Liver (tissue), 9 donors: ENCODE data around the gene PLIN4. TPM values are rescaled to one million over a fixed set of nuclear protein-coding genes. Genes with fewer than 3 reads are reported as not detected.

Source experiments
- DNase-seq: peaks from one replicate; pipeline ENCODE4 v3.0.0-alpha.2; 2017; ENCODE audit warnings: low spot score
- H3K27ac ChIP-seq, 2 donors: one replicate each; pipeline ENCODE4 v1.7.0; 2013; ENCODE audit warnings: inconsistent platforms in 2 of 2, low read length in 2 of 2, control low read depth in 1 of 2, low read depth in 1 of 2, mild to moderate bottlenecking in 1 of 2
- H3K27me3 ChIP-seq, 4 donors: one replicate each; pipeline versions ENCODE4 v1.6.1 to v1.7.0; 2013; ENCODE audit warnings: low read length in 3 of 4, inconsistent platforms in 1 of 4, mild to moderate bottlenecking in 1 of 4, moderate library complexity in 1 of 4; ENCODE audit not compliant: control insufficient read depth in 4 of 4, insufficient read depth in 4 of 4
- H3K36me3 ChIP-seq, 4 donors: one replicate each; pipeline versions ENCODE4 v1.6.1 to v1.7.0; 2013; ENCODE audit warnings: low read length in 3 of 4, mild to moderate bottlenecking in 3 of 4, low read depth in 1 of 4, moderate library complexity in 1 of 4; ENCODE audit not compliant: control insufficient read depth in 4 of 4, insufficient read depth in 3 of 4
- H3K4me1 ChIP-seq, 4 donors: one replicate each; pipeline versions ENCODE4 v1.6.1 to v1.7.0; 2013; ENCODE audit warnings: low read length in 3 of 4, mild to moderate bottlenecking in 3 of 4, moderate library complexity in 1 of 4; ENCODE audit not compliant: control insufficient read depth in 4 of 4, insufficient read depth in 4 of 4
- H3K4me3 ChIP-seq, 3 donors: one replicate each; pipeline versions ENCODE4 v1.6.1 to v1.7.0; 2013; ENCODE audit warnings: low read length in 3 of 3, control low read depth in 1 of 3, low read depth in 1 of 3, mild to moderate bottlenecking in 1 of 3
- H3K9ac ChIP-seq, 2 donors: one replicate each; pipeline ENCODE4 v1.7.0; 2013; ENCODE audit warnings: low read length in 2 of 2, mild to moderate bottlenecking in 2 of 2, moderate library complexity in 2 of 2, control low read depth in 1 of 2, low read depth in 1 of 2
- H3K9me3 ChIP-seq, 4 donors: one replicate each; pipeline versions ENCODE4 v1.6.1 to v1.7.0; 2013; ENCODE audit warnings: low read length in 3 of 4; ENCODE audit not compliant: control insufficient read depth in 4 of 4
- EGR1 ChIP-seq, 2 donors: IDR thresholded peaks; 2 replicates each; pipeline ENCODE4 v1.6.1; 2016 to 2018; ENCODE audit warnings: antibody characterized with exemption in 2 of 2, low read depth in 2 of 2
- FOXA1 ChIP-seq: IDR thresholded peaks from 2 replicates; pipeline ENCODE4 v1.6.1; 2016; ENCODE audit warnings: antibody characterized with exemption
- GABPA ChIP-seq, 2 donors: IDR thresholded peaks in 1 of 2; conservative IDR thresholded peaks in 1 of 2; 2 replicates each; pipeline ENCODE4 v1.6.1; 2016; ENCODE audit warnings: antibody characterized with exemption in 2 of 2, mild to moderate bottlenecking in 1 of 2, moderate library complexity in 1 of 2
- HNF4G ChIP-seq: IDR thresholded peaks from 2 replicates; pipeline ENCODE4 v1.6.1; 2016; ENCODE audit warnings: antibody characterized with exemption
- JUND ChIP-seq, 2 donors: IDR thresholded peaks; 2 replicates each; pipeline ENCODE4 v1.6.1; 2016; ENCODE audit warnings: antibody characterized with exemption in 2 of 2
- RAD21 ChIP-seq, 2 donors: IDR thresholded peaks; 2 replicates each; pipeline ENCODE4 v1.6.1; 2016; ENCODE audit warnings: antibody characterized with exemption in 2 of 2, mild to moderate bottlenecking in 2 of 2
- TAF1 ChIP-seq: conservative IDR thresholded peaks from 2 replicates; pipeline ENCODE4 v1.6.1; 2016; ENCODE audit warnings: antibody characterized with exemption, mild to moderate bottlenecking
- YY1 ChIP-seq: IDR thresholded peaks from 2 replicates; pipeline ENCODE4 v1.6.1; 2016; ENCODE audit warnings: antibody characterized with exemption, mild to moderate bottlenecking
- ZBTB33 ChIP-seq: IDR thresholded peaks from 2 replicates; pipeline ENCODE4 v1.6.1; 2016; ENCODE audit warnings: antibody characterized with exemption
- WGBS: extraction: QIAGEN DNeasy Blood & Tissue Kit; methylation state at CpG from one replicate; pipeline ENCODE4 v1.1.7; 2013; 5-methylcytosine and 5-hydroxymethylcytosine counted together
- polyA plus RNA-seq, 2 donors: library from polyadenylated mRNA; stranded (reverse) in 1 of 2; unstranded in 1 of 2; fragments of 200-250 nt in 1 of 2; fragments of >200 nt in 1 of 2; fragmentation: Nextera tagmentation in 1 of 2; extraction: Ambion mirVana in 1 of 2; gene quantifications; one replicate each; pipeline versions ENCODE4 v1.2.1 to v1.2.3, GENCODE V29; 2013 to 2015
- total RNA-seq, 2 donors: library from RNA; depleted of rRNA; stranded (reverse); fragments of >200 nt; gene quantifications; one replicate each; pipeline ENCODE4 v1.2.3, GENCODE V29; 2014
- TF ChIP-seq, protein P1 (sequence below): fragments of 150-350 bp; IDR thresholded peaks from 2 replicates; pipeline ENCODE4 v1.5.1; 2017; ENCODE audit warnings: improper control_type of control experiment, low read depth, low read length; ENCODE audit not compliant: missing input control
- TF ChIP-seq, protein P2 (sequence below): IDR thresholded peaks from 2 replicates; pipeline ENCODE4 v1.6.1; 2016; ENCODE audit warnings: antibody characterized with exemption
- TF ChIP-seq, protein P3 (sequence below): IDR thresholded peaks from 2 replicates; pipeline ENCODE4 v1.6.1; 2016; ENCODE audit warnings: antibody characterized with exemption, mild to moderate bottlenecking
- TF ChIP-seq, protein P4 (sequence below): IDR thresholded peaks from 2 replicates; pipeline ENCODE4 v1.6.1; 2016; ENCODE audit warnings: antibody characterized with exemption
- donor health status: healthy.
- donor health status: healthy.
- donor health status: healthy.
- donor health status: healthy.
- donor health status: healthy.

The PLIN4 gene
- total and polyA plus RNA-seq, 4 donors: 3.1 to 49.1 (median 9.5) TPM

GRCh38 chr19:4557971-4558941 is 40.0 kb upstream of the PLIN4 start:
- Histone ChIP-seq H3K36me3 (no peaks in the 10 kb centered on the region), H3K9ac (no peak overlapping the region), H3K4me1 (peaks cover 0 to 7% (median 3%) of the 10 kb centered on the region in 4 donors), H3K4me3 (peak overlapping the region in 1 of 3 donors; percentile 35), H3K27ac (no peak overlapping the region), H3K27me3 (no peaks in the 10 kb centered on the region), H3K9me3 (no peaks in the 10 kb centered on the region)
- TF ChIP-seq FOXA1 (no peak), RAD21 (IDR thresholded peaks at IDR 0.05) (peak; percentile 67 to 75)
- TF ChIP-seq, protein P1, sequence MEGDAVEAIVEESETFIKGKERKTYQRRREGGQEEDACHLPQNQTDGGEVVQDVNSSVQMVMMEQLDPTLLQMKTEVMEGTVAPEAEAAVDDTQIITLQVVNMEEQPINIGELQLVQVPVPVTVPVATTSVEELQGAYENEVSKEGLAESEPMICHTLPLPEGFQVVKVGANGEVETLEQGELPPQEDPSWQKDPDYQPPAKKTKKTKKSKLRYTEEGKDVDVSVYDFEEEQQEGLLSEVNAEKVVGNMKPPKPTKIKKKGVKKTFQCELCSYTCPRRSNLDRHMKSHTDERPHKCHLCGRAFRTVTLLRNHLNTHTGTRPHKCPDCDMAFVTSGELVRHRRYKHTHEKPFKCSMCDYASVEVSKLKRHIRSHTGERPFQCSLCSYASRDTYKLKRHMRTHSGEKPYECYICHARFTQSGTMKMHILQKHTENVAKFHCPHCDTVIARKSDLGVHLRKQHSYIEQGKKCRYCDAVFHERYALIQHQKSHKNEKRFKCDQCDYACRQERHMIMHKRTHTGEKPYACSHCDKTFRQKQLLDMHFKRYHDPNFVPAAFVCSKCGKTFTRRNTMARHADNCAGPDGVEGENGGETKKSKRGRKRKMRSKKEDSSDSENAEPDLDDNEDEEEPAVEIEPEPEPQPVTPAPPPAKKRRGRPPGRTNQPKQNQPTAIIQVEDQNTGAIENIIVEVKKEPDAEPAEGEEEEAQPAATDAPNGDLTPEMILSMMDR: peak; percentile 94
- 18% methylated on average over 44 of the region's 44 CpGs for WGBS
- DNase-seq: peak; percentile 73

DNA sequence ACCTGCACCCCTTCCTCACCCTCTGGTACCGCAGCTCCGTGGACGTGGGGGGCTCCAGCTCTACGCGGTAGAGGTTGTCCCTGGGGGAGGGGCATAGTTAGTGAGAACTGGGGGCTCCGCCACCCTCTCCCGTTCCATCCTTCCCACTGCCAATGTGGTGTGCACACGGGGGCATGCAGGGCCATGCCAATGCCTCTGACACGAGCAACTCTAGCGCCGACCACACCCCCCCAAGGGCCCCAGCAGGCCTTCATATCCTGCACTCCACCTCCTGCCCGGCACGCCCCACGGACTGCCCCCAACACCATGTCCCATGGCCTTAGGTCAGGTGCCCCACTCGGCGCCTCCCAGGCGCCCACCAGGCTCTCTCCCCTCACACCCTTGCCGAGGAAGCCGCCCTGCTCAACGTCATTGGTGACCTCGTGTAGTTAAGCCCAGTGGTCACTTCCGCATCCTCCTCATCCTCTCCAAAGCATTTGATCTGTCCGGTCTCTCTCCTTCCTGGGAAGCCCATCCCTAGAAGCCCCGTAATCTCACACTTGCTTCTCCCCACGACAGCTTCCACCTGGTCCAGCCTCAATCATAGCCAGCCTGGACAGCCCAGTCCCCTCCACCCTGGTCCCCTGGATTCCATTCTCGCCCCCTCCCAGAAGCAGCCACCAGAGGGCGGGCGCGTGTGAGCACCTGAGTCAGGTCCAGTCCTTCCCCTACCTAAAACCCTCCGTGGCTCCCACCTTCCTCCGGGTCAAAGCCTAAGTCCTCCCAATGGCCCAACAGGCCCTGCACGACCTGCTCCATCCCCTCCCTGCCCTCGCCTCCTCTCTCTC is 39.1 kb upstream of the PLIN4 start:
- Histone ChIP-seq H3K4me1 (peaks cover 0 to 7% (median 3%) of the 10 kb centered on the region in 4 donors), H3K27me3 (no peaks in the 10 kb centered on the region), H3K9me3 (no peaks in the 10 kb centered on the region), H3K36me3 (no peaks in the 10 kb centered on the region), H3K27ac (no peak overlapping the region), H3K9ac (no peak overlapping the region), H3K4me3 (no peak overlapping the region)
- DNase-seq: no peak
- 72% methylated on average over 33 of the region's 33 CpGs for WGBS
- no peak for TF ChIP-seq YY1
- TF ChIP-seq, protein P1: peak; percentile 11

- H3K4me3 ChIP-seq: no peak overlapping the region
- H3K27ac ChIP-seq: no peak overlapping the region
- no peaks in the 10 kb centered on the region for H3K36me3 ChIP-seq
- peak; percentile 87 for DNase-seq
- WGBS: 65% methylated on average over 25 of the region's 25 CpGs
- no peaks in the 10 kb centered on the region for H3K9me3 ChIP-seq
- H3K27me3 ChIP-seq: no peaks in the 10 kb centered on the region
- no peak overlapping the region for H3K9ac ChIP-seq
- peaks cover 0 to 7% (median 3%) of the 10 kb centered on the region in 4 donors for H3K4me1 ChIP-seq
- TF ChIP-seq TAF1: no peak
- TF ChIP-seq ZBTB33: no peak
- no peak for TF ChIP-seq EGR1 (IDR thresholded peaks at IDR 0.05; ENCODE audit: low read depth in 2 of 2)
- TF ChIP-seq, protein P2, sequence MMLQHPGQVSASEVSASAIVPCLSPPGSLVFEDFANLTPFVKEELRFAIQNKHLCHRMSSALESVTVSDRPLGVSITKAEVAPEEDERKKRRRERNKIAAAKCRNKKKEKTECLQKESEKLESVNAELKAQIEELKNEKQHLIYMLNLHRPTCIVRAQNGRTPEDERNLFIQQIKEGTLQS: no peak
- TF ChIP-seq HNF4G: no peak
- TF ChIP-seq, protein P3, sequence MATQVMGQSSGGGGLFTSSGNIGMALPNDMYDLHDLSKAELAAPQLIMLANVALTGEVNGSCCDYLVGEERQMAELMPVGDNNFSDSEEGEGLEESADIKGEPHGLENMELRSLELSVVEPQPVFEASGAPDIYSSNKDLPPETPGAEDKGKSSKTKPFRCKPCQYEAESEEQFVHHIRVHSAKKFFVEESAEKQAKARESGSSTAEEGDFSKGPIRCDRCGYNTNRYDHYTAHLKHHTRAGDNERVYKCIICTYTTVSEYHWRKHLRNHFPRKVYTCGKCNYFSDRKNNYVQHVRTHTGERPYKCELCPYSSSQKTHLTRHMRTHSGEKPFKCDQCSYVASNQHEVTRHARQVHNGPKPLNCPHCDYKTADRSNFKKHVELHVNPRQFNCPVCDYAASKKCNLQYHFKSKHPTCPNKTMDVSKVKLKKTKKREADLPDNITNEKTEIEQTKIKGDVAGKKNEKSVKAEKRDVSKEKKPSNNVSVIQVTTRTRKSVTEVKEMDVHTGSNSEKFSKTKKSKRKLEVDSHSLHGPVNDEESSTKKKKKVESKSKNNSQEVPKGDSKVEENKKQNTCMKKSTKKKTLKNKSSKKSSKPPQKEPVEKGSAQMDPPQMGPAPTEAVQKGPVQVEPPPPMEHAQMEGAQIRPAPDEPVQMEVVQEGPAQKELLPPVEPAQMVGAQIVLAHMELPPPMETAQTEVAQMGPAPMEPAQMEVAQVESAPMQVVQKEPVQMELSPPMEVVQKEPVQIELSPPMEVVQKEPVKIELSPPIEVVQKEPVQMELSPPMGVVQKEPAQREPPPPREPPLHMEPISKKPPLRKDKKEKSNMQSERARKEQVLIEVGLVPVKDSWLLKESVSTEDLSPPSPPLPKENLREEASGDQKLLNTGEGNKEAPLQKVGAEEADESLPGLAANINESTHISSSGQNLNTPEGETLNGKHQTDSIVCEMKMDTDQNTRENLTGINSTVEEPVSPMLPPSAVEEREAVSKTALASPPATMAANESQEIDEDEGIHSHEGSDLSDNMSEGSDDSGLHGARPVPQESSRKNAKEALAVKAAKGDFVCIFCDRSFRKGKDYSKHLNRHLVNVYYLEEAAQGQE: no peak
- no peak for TF ChIP-seq FOXA1
- TF ChIP-seq YY1: no peak
- TF ChIP-seq, protein P4, sequence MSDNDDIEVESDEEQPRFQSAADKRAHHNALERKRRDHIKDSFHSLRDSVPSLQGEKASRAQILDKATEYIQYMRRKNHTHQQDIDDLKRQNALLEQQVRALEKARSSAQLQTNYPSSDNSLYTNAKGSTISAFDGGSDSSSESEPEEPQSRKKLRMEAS: no peak
- TF ChIP-seq JUND (IDR thresholded peaks at IDR 0.05): no peak
- no peak for TF ChIP-seq GABPA (IDR thresholded peaks at IDR 0.05 in 1 of 2, conservative IDR thresholded peaks at IDR 0.05 in 1 of 2)
Measured at GRCh38 chr19:4556597-4557127, 38.4 kb upstream of the PLIN4 start.
